ENCODE results near the gene RNF183.

The RNF183 gene

GRCh38 chr9:113302792-113303418 is at the start of gene RNF183:
TSS of gene RNF183 (minus strand) at chr9:113303376. CDS start at chr9:113298184, 5,192 bp downstream.
- no peak for DNase-seq (ENCODE audit: low read depth)
- TF ChIP-seq CTCF (IDR thresholded peaks at IDR 0.05; ENCODE audit: low read depth, low read length, missing control alignments): no peak
- no peak within 1 kb of the TSS for H3K4me3 ChIP-seq (ENCODE audit: low read depth, low read length)

GRCh38 chr9:113352411-113352810 is 49.2 kb upstream of the RNF183 start:
- no peak for TF ChIP-seq CTCF (IDR thresholded peaks at IDR 0.05; ENCODE audit: low read depth, low read length, missing control alignments)
- H3K4me3 ChIP-seq (ENCODE audit: low read depth, low read length): no peak overlapping the region
- no peak for DNase-seq (ENCODE audit: low read depth)

GRCh38 chr9:113352006-113352405 is 48.8 kb upstream of the RNF183 start:
- H3K4me3 ChIP-seq (ENCODE audit: low read depth, low read length): no peak overlapping the region
- no peak for DNase-seq (ENCODE audit: low read depth)
- no peak for TF ChIP-seq CTCF (IDR thresholded peaks at IDR 0.05; ENCODE audit: low read depth, low read length, missing control alignments)

- no peak overlapping the region for H3K4me3 ChIP-seq (ENCODE audit: low read depth, low read length)
- peak; percentile 29 for DNase-seq (ENCODE audit: low read depth)
- no peak for TF ChIP-seq CTCF (IDR thresholded peaks at IDR 0.05; ENCODE audit: low read depth, low read length, missing control alignments)
These were observed 47.8 kb upstream of the RNF183 start for GRCh38 chr9:113350937-113351336.

- peak overlapping the region; percentile 72 for H3K4me3 ChIP-seq (ENCODE audit: low read depth, low read length)
- TF ChIP-seq CTCF (IDR thresholded peaks at IDR 0.05; ENCODE audit: low read depth, low read length, missing control alignments): no peak
- DNase-seq (ENCODE audit: low read depth): no peak
These were observed 47.0 kb upstream of the RNF183 start for GRCh38 chr9:113350107-113350661.

- DNase-seq (ENCODE audit: low read depth): no peak
- TF ChIP-seq CTCF (IDR thresholded peaks at IDR 0.05; ENCODE audit: low read depth, low read length, missing control alignments): no peak
- peak within 1 kb of the TSS; percentile 72 for H3K4me3 ChIP-seq (ENCODE audit: low read depth, low read length)
These were observed 46.4 kb upstream of the RNF183 start, which contains the start of gene BSPRY for GRCh38 chr9:113349445-113350094. TSS of gene BSPRY (plus strand) at chr9:113349541. CDS start at chr9:113349580, 39 bp downstream.

Measured in GM12864 (cell line).